Small intestine (tissue), 7 donors: Measurements from ENCODE around the gene DEGS2. TPM values are rescaled to one million over a fixed set of nuclear protein-coding genes. Genes with fewer than 3 reads are reported as not detected.

Source experiments
- DNase-seq, 2 donors: peaks; one replicate each; pipeline versions ENCODE4 v3.0.0 to v3.0.0-alpha.2; 2013
- FAIRE-seq: peaks from 2 replicates; lab custom pipeline; 2012; peaks lifted over from hg19 to GRCh38; lab: Jason Lieb, UNC
- H3K27ac ChIP-seq, 3 donors: one replicate each; pipeline ENCODE4 v1.5.1; 2013; ENCODE audit warnings: low read length in 2 of 3, mild to moderate bottlenecking in 2 of 3, control low read depth in 1 of 3, inconsistent platforms in 1 of 3, low read depth in 1 of 3, moderate library complexity in 1 of 3
- H3K27me3 ChIP-seq, 3 donors: one replicate each; pipeline ENCODE4 v1.6.1; 2013; ENCODE audit warnings: low read length in 3 of 3, inconsistent platforms in 1 of 3; ENCODE audit not compliant: control insufficient read depth in 3 of 3, insufficient read depth in 3 of 3
- H3K36me3 ChIP-seq, 3 donors: one replicate each; pipeline ENCODE4 v1.6.1; 2013; ENCODE audit warnings: low read length in 3 of 3, inconsistent platforms in 1 of 3, low read depth in 1 of 3, mild to moderate bottlenecking in 1 of 3, moderate library complexity in 1 of 3; ENCODE audit not compliant: control insufficient read depth in 3 of 3, insufficient read depth in 2 of 3
- H3K4me1 ChIP-seq, 3 donors: one replicate each; pipeline ENCODE4 v1.6.1; 2013; ENCODE audit warnings: low read length in 2 of 3, inconsistent platforms in 1 of 3, low read depth in 1 of 3, mild to moderate bottlenecking in 1 of 3, moderate library complexity in 1 of 3; ENCODE audit not compliant: control insufficient read depth in 3 of 3, insufficient read depth in 2 of 3
- H3K4me3 ChIP-seq, 3 donors: one replicate each; pipeline ENCODE4 v1.5.1; 2013; ENCODE audit warnings: low read length in 3 of 3, control low read depth in 1 of 3, inconsistent platforms in 1 of 3, low read depth in 1 of 3, mild to moderate bottlenecking in 1 of 3, moderate library complexity in 1 of 3
- H3K9me3 ChIP-seq, 2 donors: one replicate each; pipeline ENCODE4 v1.6.1; 2013; ENCODE audit warnings: low read depth in 1 of 2, low read length in 1 of 2; ENCODE audit not compliant: control insufficient read depth in 2 of 2, insufficient read depth in 1 of 2
- WGBS, 3 donors: extraction: QIAGEN DNeasy Blood & Tissue Kit; methylation state at CpG; one replicate each; pipeline ENCODE4 v1.1.7; 2013; 5-methylcytosine and 5-hydroxymethylcytosine counted together
- polyA plus RNA-seq, 4 donors: library from polyadenylated mRNA; stranded (reverse) in 3 of 4; unstranded in 1 of 4; fragments of 200-250 nt in 3 of 4; fragments of 120-200 nt in 1 of 4; gene quantifications; one replicate each; pipeline versions ENCODE4 v1.2.1 to v1.2.3, GENCODE V29; 2013
- donor health status: healthy with polysubstance abuse.
- donor health status: control.
- donor health status: control.
- donor health status: Bipolar disorder and iron deficiency.
- donor health status: healthy.

The DEGS2 gene
- polyA plus RNA-seq, 4 donors, result 16.1 to 47.0 (median 24.0) TPM

DNA sequence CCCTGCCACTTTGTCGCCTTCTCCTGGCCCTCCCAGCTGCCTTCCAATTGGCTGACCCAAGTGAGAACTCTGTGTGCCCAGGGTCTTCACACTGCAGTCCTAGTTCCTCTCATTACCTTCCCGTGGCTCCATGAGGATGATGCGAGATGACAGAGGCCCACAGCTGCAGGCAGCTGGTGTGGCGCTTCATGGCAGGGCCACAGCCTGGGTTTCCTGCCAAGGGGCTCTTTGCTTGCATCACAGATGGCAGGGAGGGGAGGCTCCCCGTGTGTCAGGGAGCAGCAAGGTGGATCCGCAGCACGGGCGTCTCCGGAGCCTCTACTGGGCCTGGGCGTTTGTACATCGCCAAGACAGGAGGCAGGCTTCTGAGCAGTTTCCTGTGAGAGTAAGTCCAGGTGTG, 28.9 kb downstream of the DEGS2 start:
- Histone ChIP-seq H3K4me3 (no peak overlapping the region), H3K27me3 (no peaks in the 10 kb centered on the region), H3K4me1 (peaks cover 0 to 4% (median 0%) of the 10 kb centered on the region in 3 donors), H3K27ac (no peak overlapping the region), H3K36me3 (peaks cover 0 to 90% (median 7%) of the 10 kb centered on the region in 3 donors), H3K9me3 (no peaks in the 10 kb centered on the region)
- no peak for DNase-seq
- FAIRE-seq, result no peak
- 80 to 87% (median 81%) methylated on average over 11 of the region's 11 CpGs for WGBS, 3 donors

- H3K4me3 ChIP-seq, result no peak overlapping the region
- no peaks in the 10 kb centered on the region for H3K9me3 ChIP-seq
- H3K4me1 ChIP-seq, result peaks cover 0 to 2% (median 0%) of the 10 kb centered on the region in 3 donors
- DNase-seq (no peak), FAIRE-seq (no peak)
- WGBS, 3 donors, result 76 to 87% (median 84%) methylated on average over 7 of the region's 7 CpGs
- H3K27ac ChIP-seq, result no peak overlapping the region
- H3K27me3 ChIP-seq, result no peaks in the 10 kb centered on the region
- H3K36me3 ChIP-seq, result peaks cover 0 to 86% (median 7%) of the 10 kb centered on the region in 3 donors
These were observed 30.3 kb downstream of the DEGS2 start for GRCh38 chr14:100129161-100129589.

DNA sequence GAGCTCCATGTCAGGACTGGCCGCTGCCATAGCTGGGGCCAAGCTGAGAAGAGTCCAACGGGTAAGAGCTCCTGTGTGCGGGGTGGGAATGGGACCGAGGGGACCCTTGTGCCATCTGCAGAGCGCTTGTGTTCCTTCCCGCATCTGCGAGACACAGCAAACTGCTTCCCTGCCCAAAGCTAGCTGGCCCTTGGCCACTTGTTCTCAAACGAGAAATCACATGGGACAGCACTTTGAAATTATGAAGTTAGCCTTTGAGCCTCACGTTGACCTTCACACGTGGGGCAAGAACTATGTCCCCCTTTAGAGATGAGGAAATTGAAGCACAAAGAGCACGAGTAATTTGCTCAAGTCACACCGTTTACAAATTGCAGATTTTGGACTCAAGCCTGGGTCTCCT, 30.8 kb downstream of the DEGS2 start:
- Histone ChIP-seq H3K4me1 (no peaks in the 10 kb centered on the region), H3K4me3 (no peak overlapping the region), H3K27ac (no peak overlapping the region), H3K9me3 (no peaks in the 10 kb centered on the region), H3K36me3 (peaks cover 0 to 87% (median 7%) of the 10 kb centered on the region in 3 donors), H3K27me3 (no peaks in the 10 kb centered on the region)
- WGBS, 3 donors, result 84 to 86% (median 86%) methylated on average over 12 of the region's 12 CpGs
- DNase-seq, result no peak
- FAIRE-seq, result no peak

GRCh38 chr14:100127853-100128455, 31.5 kb downstream of the DEGS2 start:
- H3K4me3 ChIP-seq, result no peak overlapping the region
- DNase-seq (no peak), FAIRE-seq (no peak)
- WGBS, 3 donors, result 89 to 91% (median 90%) methylated on average over 12 of the region's 12 CpGs
- H3K4me1 ChIP-seq, result no peaks in the 10 kb centered on the region
- no peaks in the 10 kb centered on the region for H3K27me3 ChIP-seq
- peaks cover 0 to 84% (median 7%) of the 10 kb centered on the region in 3 donors for H3K36me3 ChIP-seq
- no peaks in the 10 kb centered on the region for H3K9me3 ChIP-seq
- H3K27ac ChIP-seq, result no peak overlapping the region

- Histone ChIP-seq H3K36me3 (peaks cover 0 to 78% (median 0%) of the 10 kb centered on the region in 3 donors), H3K4me3 (no peak overlapping the region), H3K9me3 (no peaks in the 10 kb centered on the region), H3K27ac (no peak overlapping the region), H3K27me3 (no peaks in the 10 kb centered on the region), H3K4me1 (no peaks in the 10 kb centered on the region)
- 91 to 93% (median 93%) methylated on average over 13 of the region's 13 CpGs for WGBS, 3 donors
- DNase-seq, result no peak
- no peak for FAIRE-seq
These were observed 33.0 kb downstream of the DEGS2 start for GRCh38 chr14:100126401-100126800.

DNA sequence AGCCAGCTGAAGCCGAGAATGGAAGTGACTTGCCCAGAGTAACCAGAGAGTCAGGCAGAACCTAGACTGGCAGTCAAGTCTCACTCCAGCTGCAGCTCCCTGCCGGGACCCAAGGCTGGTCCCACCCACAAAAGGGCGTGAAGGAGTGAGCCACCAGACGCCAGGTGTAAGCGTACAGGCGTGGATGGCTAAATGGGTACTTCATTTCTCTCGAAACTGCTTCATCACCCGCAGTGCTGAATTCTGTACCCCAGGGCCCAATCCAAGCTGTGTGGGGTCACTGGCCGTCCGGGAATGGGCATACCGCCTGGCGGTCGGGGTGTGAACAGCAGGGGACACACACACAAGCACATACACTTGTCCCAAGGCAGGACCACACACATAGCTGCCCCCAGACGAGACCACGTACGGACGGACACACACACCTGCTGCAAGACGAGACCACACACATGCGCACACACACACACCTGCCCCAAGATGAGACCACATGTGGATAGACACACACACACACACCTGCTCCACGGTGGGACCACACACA, 34.8 kb downstream of the DEGS2 start:
- no peak overlapping the region for H3K27ac ChIP-seq
- no peaks in the 10 kb centered on the region for H3K27me3 ChIP-seq
- FAIRE-seq (no peak), DNase-seq (peak in 1 of 2 donors; percentile 40)
- WGBS, 3 donors, result 57 to 79% (median 78%) methylated on average over 19 to 20 of the region's 20 CpGs
- no peak overlapping the region for H3K4me3 ChIP-seq
- no peaks in the 10 kb centered on the region for H3K9me3 ChIP-seq
- peaks cover 0 to 78% (median 0%) of the 10 kb centered on the region in 3 donors for H3K36me3 ChIP-seq
- no peaks in the 10 kb centered on the region for H3K4me1 ChIP-seq

- Histone ChIP-seq H3K9me3 (no peaks in the 10 kb centered on the region), H3K27me3 (no peaks in the 10 kb centered on the region), H3K4me1 (no peaks in the 10 kb centered on the region), H3K4me3 (no peak overlapping the region), H3K27ac (no peak overlapping the region), H3K36me3 (peaks cover 0 to 71% (median 0%) of the 10 kb centered on the region in 3 donors)
- 96% methylated on average over 10 of the region's 10 CpGs for WGBS, 3 donors
- no peak for FAIRE-seq
- no peak for DNase-seq
These were observed 35.8 kb downstream of the DEGS2 start for GRCh38 chr14:100123618-100124017.

- Histone ChIP-seq H3K4me3 (no peak overlapping the region), H3K36me3 (peaks cover 0 to 67% (median 0%) of the 10 kb centered on the region in 3 donors), H3K9me3 (no peaks in the 10 kb centered on the region), H3K27me3 (no peaks in the 10 kb centered on the region), H3K27ac (no peak overlapping the region), H3K4me1 (no peaks in the 10 kb centered on the region)
- WGBS, 3 donors, result 82 to 93% (median 92%) methylated on average over 8 of the region's 8 CpGs
- FAIRE-seq (no peak), DNase-seq (peak in 1 of 2 donors; percentile 39)
These were observed 36.8 kb downstream of the DEGS2 start for GRCh38 chr14:100122481-100123223.
